ENCODE data around the gene RTN4R.

Gene RTN4R

GRCh38 chr22:20240447-20240764 lies 27.7 kb downstream of the RTN4R start:
- H3K27ac ChIP-seq = no peak overlapping the region
- no peak for TF ChIP-seq CTCF (IDR thresholded peaks at IDR 0.05)
- no peak for DNase-seq (ENCODE audit: low spot score)
- no peak overlapping the region for H3K4me3 ChIP-seq

GRCh38 chr22:20239676-20240446 lies 28.3 kb downstream of the RTN4R start:
- TF ChIP-seq CTCF (IDR thresholded peaks at IDR 0.05) = no peak
- peak overlapping the region in 1 of 2 donors; percentile 31 for H3K27ac ChIP-seq
- H3K4me3 ChIP-seq = no peak overlapping the region
- no peak for DNase-seq (ENCODE audit: low spot score)

- H3K27ac ChIP-seq = peak overlapping the region in 1 of 2 donors; percentile 31
- peak; percentile 1 for TF ChIP-seq CTCF (IDR thresholded peaks at IDR 0.05)
- no peak for DNase-seq (ENCODE audit: low spot score)
- H3K4me3 ChIP-seq = peak overlapping the region; percentile 36
Observed at GRCh38 chr22:20238901-20239675, 29.0 kb downstream of the RTN4R start.

GRCh38 chr22:20238536-20238900 lies 29.6 kb downstream of the RTN4R start:
- TF ChIP-seq CTCF (IDR thresholded peaks at IDR 0.05) = peak; percentile 14
- DNase-seq (ENCODE audit: low spot score) = no peak
- no peak overlapping the region for H3K4me3 ChIP-seq
- peak overlapping the region in 1 of 2 donors; percentile 31 for H3K27ac ChIP-seq

- no peak overlapping the region for H3K4me3 ChIP-seq
- no peak overlapping the region for H3K27ac ChIP-seq
- no peak for TF ChIP-seq CTCF (IDR thresholded peaks at IDR 0.05)
- no peak for DNase-seq (ENCODE audit: low spot score)
Observed at GRCh38 chr22:20237480-20238440, 30.4 kb downstream of the RTN4R start.

GRCh38 chr22:20236052-20236717 lies 31.9 kb downstream of the RTN4R start:
- H3K27ac ChIP-seq = no peak overlapping the region
- no peak overlapping the region for H3K4me3 ChIP-seq
- TF ChIP-seq CTCF (IDR thresholded peaks at IDR 0.05) = no peak
- DNase-seq (ENCODE audit: low spot score) = no peak

Data from coronary artery (tissue), 2 donors.